ENCODE data around the gene TMEM245. TPM values are rescaled to one million over a fixed set of nuclear protein-coding genes. Genes with fewer than 3 reads are reported as not detected.

The TMEM245 gene
- total RNA-seq, 1 experiment from 2014 or later: 34.8 TPM

DNA sequence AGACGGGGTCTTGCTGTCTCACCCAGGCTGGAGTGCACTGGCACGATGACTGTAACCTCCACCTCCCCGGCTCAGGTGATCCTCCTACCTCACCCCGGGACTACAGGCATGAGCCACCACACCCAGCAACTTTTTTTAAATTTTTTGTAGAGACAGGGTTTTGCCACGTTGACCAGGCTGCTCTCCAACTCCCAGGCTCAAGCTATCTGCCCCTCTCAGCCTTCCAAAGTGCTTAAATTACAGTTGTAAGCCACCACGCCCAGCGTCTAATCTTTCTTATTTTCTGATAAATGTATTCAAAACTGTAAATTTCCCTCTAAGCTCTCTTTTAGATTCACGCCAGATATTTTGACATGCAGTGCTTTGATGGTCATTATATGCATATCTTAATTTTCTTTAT, 37.0 kb upstream of the TMEM245 start:
- no peaks in the 10 kb centered on the region for H3K79me2 ChIP-seq (ENCODE audit: insufficient read depth, low read length)
- ChIA-PET RAD21 (ENCODE audit: low non-redundant PET in 1 of 2, low total read pairs in 2 of 2, uncharacterized antibody in 2 of 2, unreplicated experiment in 2 of 2) (no interaction called here), CTCF (no interaction called here), POLR2A (no interaction called here)
- H3K9me3 ChIP-seq (ENCODE audit: control insufficient read depth in 1 of 2, insufficient read depth in 1 of 2, low read depth in 1 of 2, low read length in 2 of 2): peaks cover 3 to 11% of the 10 kb centered on the region in 2 experiments; a peak in 2 of 4 replicates
- H3K4me3 ChIP-seq (replicated peaks in 1 of 2; ENCODE audit: low read depth in 1 of 2, low read length in 2 of 2): no peak overlapping the region
- no peaks in the 10 kb centered on the region for H3K36me3 ChIP-seq (ENCODE audit: control insufficient read depth in 1 of 2, insufficient read depth in 2 of 2, low read length in 2 of 2)
- no peak overlapping the region for H3K4me2 ChIP-seq (ENCODE audit: low read length)
- H3K27ac ChIP-seq (ENCODE audit: low read depth, low read length): no peak overlapping the region
- DNase-seq (ENCODE audit: low read depth, low spot score) (no peak), ATAC-seq (no peak)
- H3K9me2 ChIP-seq (ENCODE audit: insufficient read depth): no peaks in the 10 kb centered on the region
- no peak overlapping the region for H3K9ac ChIP-seq (ENCODE audit: low read length)
- H4K20me1 ChIP-seq (ENCODE audit: insufficient read depth): no peaks in the 10 kb centered on the region
- H2AFZ ChIP-seq (ENCODE audit: low read depth, low read length, poor library complexity, severe bottlenecking): no peak overlapping the region
- H3K4me1 ChIP-seq (ENCODE audit: control insufficient read depth in 1 of 2, insufficient read depth in 2 of 2, low read length in 2 of 2): no peaks in the 10 kb centered on the region
- TF ChIP-seq CTCF (IDR thresholded peaks at IDR 0.05 in 2 of 3, conservative IDR thresholded peaks at IDR 0.05 in 1 of 3; ENCODE audit: borderline replicate concordance in 1 of 3, insufficient read depth in 1 of 3, low read depth in 2 of 3, low read length in 2 of 3) (no peak), SRF (IDR thresholded peaks at IDR 0.05; ENCODE audit: low read depth) (no peak), TCF7L2 (IDR thresholded peaks at IDR 0.05; ENCODE audit: borderline replicate concordance, extremely low read depth, insufficient read depth, insufficient read length) (no peak)
- H3K27me3 ChIP-seq (ENCODE audit: insufficient read depth, low read length): no peaks in the 10 kb centered on the region
- no TSS peak for BruUV-seq (replicated peaks)
- intact Hi-C loops (cut with micrococcal nuclease): no loop called here

DNA sequence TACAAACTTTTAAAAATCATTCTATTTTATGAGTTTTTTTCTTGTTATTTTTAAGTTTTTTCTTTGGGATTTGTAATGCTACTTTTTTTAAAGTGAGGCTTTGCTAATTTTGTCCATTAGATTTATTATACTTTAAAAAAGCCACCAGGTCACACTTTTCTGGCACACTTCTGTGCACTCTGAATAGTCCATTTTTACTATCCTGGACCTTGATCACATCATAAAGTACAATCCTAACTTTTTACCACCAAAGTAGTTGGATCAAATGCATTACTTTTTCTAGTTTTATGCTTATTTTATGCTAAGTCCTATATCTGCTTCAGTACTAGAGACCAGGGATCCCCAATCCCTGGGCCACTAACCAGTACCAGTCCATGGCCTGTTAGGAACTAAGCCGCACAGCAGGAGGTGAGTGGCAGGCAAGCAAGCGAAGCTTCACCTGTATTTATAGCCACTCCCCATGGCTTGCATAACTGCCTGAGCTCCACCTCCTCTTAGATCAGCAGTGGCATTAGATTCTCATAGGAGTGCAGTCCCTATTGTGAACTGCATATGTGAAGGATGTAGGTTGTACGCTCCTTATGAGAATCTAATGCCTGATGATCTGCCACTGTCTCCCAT, 31.3 kb upstream of the TMEM245 start:
- no peak for DNase-seq (ENCODE audit: low read depth, low spot score)

More for the DNA sequence above, 31.3 kb upstream of the TMEM245 start:
- intact Hi-C loops (cut with micrococcal nuclease): no loop called here
- H3K9me2 ChIP-seq (ENCODE audit: insufficient read depth): no peaks in the 10 kb centered on the region
- CTCF ChIA-PET: no interaction called here
- no peaks in the 10 kb centered on the region for H3K79me2 ChIP-seq (ENCODE audit: insufficient read depth, low read length)
- H3K36me3 ChIP-seq (ENCODE audit: control insufficient read depth in 1 of 2, insufficient read depth in 2 of 2, low read length in 2 of 2): no peaks in the 10 kb centered on the region
- no peak for ATAC-seq
- no peak overlapping the region for H3K9ac ChIP-seq (ENCODE audit: low read length)
- no peaks in the 10 kb centered on the region for H3K27me3 ChIP-seq (ENCODE audit: insufficient read depth, low read length)
- no peak overlapping the region for H2AFZ ChIP-seq (ENCODE audit: low read depth, low read length, poor library complexity, severe bottlenecking)
- no peaks in the 10 kb centered on the region for H4K20me1 ChIP-seq (ENCODE audit: insufficient read depth)
- H3K4me1 ChIP-seq (ENCODE audit: control insufficient read depth in 1 of 2, insufficient read depth in 2 of 2, low read length in 2 of 2): no peaks in the 10 kb centered on the region
- peaks cover 3 to 11% of the 10 kb centered on the region in 2 experiments; a peak in 2 of 4 replicates for H3K9me3 ChIP-seq (ENCODE audit: control insufficient read depth in 1 of 2, insufficient read depth in 1 of 2, low read depth in 1 of 2, low read length in 2 of 2)
- H3K4me2 ChIP-seq (ENCODE audit: low read length): no peak overlapping the region
- H3K4me3 ChIP-seq (replicated peaks in 1 of 2; ENCODE audit: low read depth in 1 of 2, low read length in 2 of 2): no peak overlapping the region
- POLR2A ChIA-PET: no interaction called here
- RAD21 ChIA-PET (ENCODE audit: low non-redundant PET in 1 of 2, low total read pairs in 2 of 2, uncharacterized antibody in 2 of 2, unreplicated experiment in 2 of 2): no interaction called here
- TF ChIP-seq JUND (IDR thresholded peaks at IDR 0.05) (no peak), ELF1 (IDR thresholded peaks at IDR 0.05; ENCODE audit: borderline replicate concordance, low read depth) (no peak), EZH2 (IDR thresholded peaks at IDR 0.05) (no peak), CEBPB (IDR thresholded peaks at IDR 0.05; ENCODE audit: low read depth) (no peak)
- H3K27ac ChIP-seq (ENCODE audit: low read depth, low read length): no peak overlapping the region
- no TSS peak for BruUV-seq (replicated peaks)
